Femur (tissue), 1 donor: ENCODE data around the gene TRIM13.
"Not testable (repeated sequence)": the region's sequence is repeated elsewhere in the genome, so short reads cannot be mapped to it uniquely, and the experiment has no call there.

ENCODE experiments used
- DNase-seq: peaks from one replicate; pipeline ENCODE4 v3.0.0-alpha.2; 2017

Gene TRIM13, protein sequence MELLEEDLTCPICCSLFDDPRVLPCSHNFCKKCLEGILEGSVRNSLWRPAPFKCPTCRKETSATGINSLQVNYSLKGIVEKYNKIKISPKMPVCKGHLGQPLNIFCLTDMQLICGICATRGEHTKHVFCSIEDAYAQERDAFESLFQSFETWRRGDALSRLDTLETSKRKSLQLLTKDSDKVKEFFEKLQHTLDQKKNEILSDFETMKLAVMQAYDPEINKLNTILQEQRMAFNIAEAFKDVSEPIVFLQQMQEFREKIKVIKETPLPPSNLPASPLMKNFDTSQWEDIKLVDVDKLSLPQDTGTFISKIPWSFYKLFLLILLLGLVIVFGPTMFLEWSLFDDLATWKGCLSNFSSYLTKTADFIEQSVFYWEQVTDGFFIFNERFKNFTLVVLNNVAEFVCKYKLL

DNA sequence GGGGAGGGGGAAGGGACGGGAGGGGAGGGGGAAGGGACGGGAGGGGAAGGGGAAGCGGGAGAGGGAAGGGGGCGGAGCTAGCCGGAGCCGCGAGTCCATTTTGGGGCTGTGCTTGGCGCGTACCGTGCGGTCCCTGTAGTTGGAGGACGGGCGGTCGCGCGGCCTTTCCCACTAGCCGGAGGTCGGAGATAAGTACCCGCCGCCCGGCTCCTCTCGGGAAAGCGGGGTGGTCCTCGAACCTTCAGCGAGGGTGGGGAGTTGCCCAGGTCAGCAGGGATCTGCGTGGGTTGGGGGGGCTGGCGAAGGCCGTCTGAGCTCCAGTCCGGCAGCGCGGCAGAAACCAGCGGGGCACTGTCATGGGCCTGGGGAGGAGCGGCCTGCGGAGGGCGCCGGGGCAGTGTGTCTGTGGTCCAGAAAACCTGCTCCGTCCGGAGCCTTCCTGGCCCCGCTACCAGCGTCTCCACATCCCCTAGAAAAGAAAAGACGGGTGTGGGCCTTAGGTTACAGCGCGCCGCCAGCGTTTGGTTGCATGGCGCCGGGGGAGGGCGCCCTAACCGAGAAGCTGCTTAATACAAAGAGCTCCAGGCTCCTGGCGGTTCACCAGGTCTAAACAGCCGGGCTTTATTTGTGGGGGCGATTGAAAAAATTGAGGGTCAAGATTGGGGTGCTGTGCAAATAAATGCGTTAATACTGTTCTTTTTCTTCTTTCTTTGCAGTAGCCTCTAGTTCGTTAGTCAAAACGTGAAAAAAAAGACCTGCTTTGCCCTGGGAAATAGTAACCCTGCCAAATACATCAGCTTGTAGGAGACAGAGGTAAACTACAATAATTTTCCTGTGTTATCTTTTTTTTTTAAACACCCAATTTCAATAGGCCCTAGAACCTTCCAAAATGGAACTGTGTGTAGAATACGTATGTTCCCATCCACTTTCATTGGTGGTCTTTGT lies at the start of gene TRIM13:
Gene TRIM13 (plus strand): TSS at position 92 of the 945 bp plus-strand sequence. CDS start 14,899 bp downstream, outside the sequence.
- peak; percentile 94 for DNase-seq

DNA sequence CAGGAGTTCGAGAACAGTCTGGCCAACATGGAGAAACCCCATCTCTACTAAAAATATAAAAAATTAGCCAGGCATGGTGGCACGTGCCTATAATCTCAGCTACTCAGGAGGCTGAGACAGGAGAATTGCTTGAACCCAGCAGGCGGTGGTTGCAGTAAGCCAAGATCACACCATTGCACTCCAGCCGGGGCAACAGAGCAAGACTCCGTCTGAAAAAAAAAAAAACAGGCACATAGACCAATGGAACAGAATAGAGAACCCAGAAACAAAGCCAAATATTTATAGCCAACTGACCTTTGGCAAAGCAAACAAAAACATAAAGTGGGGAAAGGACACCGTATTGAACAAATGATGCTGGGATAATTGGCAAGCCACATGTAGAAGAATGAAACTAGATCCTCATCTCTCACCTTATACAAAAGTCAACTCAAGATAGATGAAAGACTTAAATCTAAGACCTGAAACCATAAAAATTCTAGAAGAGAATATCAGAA lies 48.0 kb upstream of the TRIM13 start:
- not testable (repeated sequence) for DNase-seq

DNA sequence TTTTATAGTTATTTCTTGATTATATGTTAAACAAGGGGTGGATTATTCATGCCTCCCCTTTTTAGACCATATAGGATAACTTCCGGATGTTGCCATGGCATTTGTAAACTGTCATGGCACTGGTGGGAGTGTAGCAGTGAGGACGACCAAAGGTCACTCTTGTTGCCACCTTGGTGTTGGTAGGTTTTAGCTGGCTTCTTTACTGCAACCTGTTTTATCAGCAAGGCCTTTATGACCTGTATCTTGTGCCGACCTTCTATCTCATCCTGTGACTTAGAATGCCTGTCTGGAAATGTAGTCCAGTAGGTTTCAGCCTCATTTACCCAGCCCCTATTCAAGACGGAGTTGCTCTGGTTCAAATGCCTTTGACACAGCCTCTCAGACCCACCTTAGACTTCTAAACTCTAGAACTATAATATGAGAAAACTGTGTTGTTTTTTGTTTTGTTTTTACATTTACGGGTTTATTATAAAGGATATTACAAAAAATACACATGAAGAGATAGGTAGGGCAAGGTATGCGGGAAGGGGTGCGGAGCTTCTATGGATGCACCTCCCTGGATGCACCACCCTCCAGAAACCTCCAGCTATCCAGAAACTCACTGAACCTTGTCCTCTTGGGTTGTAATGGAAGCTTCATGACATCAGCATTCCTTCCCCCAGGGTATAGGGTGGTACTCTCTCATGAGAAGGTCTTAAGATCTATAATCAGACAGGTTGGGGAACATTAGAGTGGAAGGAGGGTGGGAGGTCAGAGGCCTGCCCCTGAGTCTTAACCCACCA lies 44.9 kb upstream of the TRIM13 start:
- DNase-seq, result no peak

DNA sequence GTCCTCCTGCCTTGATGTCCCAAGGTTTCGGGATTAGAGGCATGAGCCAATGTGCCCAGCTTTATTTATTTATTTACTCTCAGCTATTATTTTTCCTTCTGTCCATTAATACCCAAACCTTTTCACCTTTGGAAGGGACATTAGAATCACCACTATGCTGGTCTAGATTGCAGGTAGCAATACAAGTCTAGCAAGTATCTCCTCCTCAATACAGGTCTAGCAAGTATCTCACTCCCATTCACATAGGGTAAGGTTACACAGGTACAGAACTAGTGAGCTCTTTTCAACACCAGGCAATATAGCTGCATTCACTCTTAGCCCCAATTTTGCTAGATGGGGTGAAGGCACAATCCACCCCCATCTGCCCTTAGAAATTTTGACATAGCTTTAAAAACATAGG lies 43.3 kb upstream of the TRIM13 start:
- no peak for DNase-seq

DNA sequence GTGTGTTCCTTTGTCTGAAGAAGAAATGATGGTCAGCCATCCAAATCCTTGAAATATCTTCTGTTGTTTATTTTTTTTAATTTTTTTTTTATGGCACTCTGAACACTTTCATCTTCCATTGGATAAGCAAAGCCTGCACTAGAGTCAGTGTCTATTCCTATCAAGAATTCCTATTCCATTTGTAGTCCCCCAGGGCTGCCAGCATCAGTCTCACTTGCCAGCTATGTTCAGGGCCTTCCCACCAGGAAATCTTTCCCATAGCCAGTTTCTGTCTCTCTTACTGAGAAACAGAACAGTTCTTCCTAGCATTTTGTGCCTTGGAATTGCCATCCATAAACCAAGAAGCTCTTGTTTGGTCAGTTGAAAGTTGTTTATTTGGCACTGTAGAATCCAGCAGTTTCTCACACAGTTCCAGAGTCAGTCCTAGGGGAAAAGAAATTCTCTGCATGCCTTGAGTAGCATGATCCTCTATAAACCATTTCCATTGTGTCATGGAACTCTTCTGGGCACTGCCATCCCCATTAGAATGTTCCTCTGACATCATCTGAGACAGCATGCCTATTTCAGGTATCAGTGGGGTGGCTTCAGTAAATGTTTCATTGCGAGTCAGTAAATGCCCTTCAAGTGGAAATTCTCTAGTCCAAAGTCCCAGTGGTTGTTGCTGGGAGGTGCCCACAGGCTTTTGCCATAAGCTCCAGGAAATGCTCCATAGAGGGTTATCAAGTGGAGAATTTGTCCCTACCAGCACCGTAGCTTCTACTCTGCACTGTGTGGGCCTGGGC lies 42.0 kb upstream of the TRIM13 start:
- DNase-seq, result no peak

DNA sequence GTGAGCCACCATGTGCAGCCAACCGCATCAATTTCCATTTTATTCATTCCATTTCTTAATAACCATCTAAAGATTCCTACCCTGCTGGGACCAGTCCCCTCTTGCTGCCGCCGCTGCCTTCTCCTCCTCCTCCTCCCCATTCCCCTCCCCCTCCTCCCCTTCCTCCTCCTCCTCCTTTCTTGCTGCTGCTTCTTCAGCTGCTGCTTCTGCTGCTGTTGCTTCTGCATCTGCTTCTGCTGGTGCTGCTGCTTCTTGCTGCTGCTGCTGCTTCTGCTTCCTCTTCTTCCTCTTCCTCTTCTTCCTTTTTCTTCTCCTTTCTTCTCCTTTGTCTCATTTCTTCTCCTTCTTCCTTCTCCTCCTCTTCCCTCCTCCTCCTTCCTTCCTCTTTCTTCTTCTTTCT lies 40.7 kb upstream of the TRIM13 start:
- DNase-seq, result no peak

DNA sequence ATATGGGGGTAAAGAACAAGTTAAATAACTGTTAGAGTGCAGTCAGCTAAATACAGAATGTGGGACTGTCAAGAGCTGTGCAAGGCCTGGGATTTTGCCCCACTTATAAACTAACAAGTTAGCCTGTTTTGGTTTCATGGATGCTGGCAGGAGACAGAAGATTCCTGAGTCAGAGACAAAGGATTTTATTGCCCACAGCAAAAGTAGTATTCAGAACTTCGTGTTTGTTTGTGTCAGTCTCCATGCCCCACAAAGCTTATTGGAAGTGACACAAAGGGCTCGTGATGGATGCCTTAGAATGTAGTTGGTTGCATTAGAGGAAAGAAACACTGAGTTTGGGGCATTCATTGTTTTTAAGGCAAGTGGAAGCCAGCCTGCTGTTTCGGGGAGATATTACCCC lies 38.5 kb upstream of the TRIM13 start:
- no peak for DNase-seq

DNA sequence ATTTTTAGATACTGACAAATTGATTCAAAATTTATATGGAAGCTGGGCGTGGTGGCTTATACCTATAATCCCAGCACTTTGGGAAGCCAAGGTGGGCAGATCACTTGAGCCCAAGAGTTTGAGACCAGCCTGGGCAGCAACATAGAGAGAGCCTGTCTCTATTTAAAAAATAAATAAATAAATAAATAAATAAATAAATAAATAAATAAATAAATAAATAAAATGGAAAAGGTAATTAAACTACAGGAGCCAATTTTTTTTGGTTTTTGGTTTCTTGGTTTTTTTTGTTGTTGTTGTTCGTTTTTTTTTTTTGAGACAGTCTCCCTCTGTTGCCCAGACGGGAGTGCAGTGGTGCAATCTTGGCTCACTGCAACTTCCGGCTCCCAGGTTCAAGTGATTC lies 29.4 kb upstream of the TRIM13 start:
- DNase-seq, result no peak

DNA sequence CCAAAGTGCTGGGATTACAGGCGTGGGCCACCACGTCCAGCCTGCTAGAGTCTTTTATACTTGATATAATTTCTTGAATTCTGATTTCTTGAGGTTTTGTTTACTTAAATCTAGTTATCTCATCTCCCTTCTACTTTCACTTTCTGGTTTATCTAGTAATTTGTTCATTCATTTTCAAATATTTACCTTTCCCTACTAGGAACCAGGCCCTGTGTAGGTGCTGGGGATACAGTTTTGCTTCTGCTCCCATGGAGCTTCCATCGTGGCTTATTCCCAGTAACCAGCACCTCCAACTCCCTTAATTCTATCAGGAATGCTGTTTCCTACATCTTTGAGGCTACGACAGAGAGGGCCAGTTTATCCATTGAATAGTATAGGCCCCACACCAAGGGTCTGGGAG lies 24.1 kb upstream of the TRIM13 start:
- no peak for DNase-seq

DNA sequence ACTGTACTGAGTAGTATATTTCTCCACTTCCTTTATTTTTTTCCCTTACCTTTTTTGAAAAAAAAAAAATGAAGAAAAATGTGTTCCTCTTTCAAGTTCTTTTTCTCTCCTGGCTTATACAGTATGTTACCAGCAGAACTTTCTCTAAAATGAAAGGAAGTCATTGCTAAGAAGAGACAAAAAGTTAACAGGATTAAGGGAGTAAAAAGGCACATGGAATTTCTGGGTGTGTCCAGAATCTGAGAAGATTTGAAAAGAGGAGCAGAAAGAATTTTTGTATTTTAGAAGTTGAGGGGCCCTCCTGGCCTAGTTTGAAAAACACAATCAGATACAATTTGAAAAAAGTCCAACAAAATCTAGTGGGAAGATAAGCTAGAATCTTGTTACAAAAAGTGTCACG lies 21.0 kb upstream of the TRIM13 start:
- DNase-seq, result no peak

DNA sequence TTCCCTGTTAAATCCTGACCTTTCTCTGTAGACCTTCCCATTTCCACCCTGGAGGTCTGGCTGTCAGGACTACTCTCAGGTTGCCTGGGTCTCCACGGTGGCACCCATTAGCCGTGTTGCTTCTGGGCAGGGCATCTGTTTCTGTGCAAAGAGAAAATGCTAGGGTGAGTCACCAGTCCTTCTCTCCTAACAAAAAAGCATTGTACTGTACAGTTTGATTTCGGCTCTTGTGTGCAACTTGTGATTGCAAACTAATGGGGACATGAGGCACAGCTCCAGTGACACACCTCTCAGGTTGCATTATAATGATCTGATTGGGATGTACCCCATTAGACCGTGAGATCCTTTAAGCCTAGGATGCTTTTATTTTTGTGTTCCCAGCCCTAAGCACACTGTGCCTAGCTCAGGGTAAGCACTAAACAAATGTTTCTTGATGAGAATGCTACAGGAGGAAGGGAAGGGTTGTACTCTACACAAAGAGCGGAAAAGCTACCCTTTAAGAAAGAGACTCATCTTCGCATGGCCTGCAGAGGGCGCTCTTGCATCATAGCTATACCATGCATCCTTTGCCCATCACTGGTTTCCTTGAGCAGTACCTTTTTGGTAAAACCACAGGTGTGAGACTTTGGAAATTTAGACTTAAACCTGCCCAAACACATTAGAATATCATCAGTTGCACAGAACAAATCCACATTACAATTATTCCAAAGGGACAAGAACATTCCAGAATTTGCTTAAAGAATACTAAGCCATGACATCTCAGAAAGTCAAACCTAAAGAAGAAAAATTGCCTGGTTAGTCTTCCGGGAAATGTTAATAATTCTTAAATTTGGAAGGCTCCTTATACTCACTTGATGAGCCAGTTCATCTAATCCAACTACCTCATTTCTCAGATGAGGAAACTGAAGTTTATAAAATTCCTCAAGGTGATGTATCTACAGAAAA lies 20.3 kb upstream of the TRIM13 start:
- peak; percentile 67 for DNase-seq

DNA sequence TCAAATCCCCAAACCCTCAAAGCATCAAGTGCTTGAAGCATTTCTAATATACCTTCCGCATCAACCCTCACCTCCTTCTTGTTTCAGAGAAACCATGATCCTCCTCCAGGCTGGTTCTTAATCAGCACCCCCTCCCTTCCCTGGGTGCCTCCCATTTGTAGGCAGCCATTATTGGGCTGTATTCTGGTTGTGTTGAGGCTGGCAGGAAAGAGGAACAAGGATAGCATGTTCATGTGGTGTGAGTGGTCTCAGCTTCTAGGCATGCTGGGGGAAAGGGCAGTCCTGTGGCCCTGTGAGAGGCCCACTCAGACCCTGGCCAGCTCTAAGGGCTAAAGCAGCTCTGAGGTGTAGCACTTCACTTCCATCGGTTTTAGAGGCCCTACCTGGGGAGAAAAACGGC lies 18.9 kb upstream of the TRIM13 start:
- DNase-seq, result no peak

DNA sequence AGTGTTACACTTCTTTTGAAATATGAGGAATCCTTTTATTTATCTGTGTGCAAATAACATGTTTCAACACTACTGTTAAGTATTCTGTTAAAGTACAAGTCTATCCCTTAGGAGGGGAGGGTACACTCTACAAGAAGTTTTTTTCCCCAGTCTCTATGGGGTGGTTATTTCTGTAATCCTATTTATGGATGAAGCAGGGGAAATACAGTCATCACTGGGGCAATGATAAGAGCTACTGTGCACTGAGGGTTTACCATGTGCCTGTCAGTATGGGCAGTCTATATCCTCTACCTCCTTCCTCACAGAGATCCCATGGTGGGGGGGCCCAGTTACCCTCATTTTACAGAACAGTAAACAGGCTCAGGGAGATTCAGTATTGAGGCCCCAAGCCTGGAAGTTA lies 16.6 kb upstream of the TRIM13 start:
- no peak for DNase-seq

DNA sequence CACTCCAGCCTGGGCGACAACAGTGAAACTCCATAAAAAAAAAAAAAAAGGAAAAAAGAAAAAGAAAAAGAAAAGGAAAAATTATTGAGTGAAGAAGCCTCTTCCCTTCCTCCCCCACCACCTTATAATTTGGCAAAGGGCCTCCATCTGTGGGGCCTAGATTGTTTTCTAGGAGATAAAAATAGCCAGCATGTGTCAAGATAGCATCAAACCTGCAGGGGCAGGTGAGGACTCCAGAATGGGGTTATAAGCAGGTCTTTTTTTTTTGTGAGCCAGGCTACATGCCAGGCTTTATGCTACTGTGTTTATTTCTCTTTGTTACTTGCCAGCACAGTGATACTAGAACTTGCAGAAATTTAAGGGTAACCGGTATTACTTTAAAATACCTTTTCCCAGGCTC lies 11.7 kb upstream of the TRIM13 start:
- DNase-seq, result no peak

DNA sequence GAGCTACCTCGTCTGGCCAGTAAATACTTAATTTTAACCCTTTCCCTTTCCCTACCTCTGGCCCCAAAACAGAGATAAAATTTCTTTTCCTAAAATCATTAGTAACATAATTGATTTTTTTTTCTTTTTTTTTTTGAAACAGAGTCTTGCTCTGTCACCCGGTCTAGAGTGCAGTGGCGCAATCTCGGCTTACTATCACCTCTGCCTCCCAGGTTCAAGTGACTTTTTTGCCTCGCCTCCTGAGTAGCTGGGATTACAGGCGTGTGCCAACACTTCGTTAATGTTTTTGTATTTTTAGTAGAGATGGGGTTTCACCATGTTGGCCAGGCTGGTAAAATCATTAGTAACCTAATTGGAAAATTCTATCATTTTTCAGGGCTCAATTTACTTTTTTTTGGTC lies 10.4 kb upstream of the TRIM13 start:
- no peak for DNase-seq

DNA sequence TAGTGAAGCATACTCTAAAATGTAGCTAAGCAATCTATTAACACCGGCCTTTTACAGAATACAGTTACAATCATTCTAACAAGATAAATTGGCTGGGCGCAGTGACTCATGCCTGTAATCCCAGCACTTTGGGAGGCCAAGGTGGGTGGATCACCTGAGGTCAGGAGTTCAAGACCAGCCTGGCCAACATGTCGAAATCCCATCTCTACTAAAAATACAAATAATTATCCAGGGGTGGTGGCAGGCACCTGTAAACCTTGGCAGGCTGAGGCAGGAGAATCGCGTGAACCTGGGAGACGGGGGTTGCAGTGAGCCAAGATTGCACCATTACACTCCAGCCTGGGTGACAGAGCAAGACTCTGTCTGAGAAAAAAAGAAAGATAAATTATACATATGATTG lies 6.2 kb upstream of the TRIM13 start:
- DNase-seq, result not testable (repeated sequence)

DNA sequence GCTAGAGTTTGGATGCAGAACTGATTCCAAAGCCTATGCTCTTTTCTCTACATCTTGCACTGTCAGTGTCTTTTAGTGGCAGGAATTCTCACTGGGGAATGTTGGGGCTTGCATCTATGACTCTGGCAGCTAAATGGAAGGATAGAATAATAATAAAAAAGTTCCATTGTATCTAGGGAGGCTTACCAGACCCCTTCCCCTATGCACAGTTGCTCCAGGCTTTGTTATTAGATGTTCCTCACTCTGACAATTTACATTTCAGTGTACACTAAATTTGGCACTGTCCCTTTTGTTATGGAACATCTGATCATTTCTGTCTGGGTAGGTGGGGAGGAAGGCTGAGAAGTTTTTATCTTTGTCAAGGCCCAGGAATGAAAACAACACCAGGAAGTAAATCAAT lies 3.7 kb upstream of the TRIM13 start:
- no peak for DNase-seq

DNA sequence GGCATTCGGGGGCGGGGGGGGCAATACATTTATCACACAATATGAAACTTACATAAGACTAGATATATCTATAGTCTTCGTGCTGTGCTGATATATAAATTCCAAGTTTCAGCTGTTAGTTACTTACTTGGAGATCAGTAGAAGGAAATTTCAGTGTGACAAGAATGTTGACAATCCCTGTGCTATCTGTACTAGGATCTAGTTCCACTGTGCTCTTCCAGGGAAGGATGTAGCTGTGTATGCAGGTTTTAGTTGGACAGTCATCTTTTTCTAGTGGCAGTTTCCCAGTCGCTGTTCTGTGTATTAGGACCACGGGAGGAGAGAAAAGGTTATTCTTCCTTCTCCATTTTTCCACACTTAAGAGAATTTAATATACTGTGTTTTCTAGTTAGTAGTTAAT lies 3.2 kb upstream of the TRIM13 start:
- no peak for DNase-seq

DNA sequence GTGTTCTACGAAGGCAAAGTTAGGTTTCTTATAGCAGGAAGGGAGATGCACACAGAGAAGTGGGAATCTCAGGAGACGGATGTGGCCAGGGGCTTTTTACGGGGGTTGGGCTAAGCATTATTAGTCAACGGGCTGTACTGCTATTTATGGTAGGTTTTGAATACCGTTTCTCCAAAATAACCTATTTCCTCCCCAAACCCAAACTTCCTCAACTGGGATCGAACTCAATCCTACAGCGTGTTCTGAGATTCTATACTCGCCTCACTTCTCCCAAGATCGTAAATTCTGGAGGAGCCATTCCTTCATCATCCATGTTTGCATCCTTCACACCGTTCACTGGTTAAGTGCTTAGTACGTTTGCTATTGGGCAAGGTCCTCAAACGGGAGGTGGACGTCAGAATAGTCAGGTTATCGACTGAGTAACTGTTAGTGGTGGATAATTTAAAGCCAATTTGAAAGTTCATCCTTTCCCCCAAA lies 1.2 kb upstream of the TRIM13 start:
- no peak for DNase-seq

DNA sequence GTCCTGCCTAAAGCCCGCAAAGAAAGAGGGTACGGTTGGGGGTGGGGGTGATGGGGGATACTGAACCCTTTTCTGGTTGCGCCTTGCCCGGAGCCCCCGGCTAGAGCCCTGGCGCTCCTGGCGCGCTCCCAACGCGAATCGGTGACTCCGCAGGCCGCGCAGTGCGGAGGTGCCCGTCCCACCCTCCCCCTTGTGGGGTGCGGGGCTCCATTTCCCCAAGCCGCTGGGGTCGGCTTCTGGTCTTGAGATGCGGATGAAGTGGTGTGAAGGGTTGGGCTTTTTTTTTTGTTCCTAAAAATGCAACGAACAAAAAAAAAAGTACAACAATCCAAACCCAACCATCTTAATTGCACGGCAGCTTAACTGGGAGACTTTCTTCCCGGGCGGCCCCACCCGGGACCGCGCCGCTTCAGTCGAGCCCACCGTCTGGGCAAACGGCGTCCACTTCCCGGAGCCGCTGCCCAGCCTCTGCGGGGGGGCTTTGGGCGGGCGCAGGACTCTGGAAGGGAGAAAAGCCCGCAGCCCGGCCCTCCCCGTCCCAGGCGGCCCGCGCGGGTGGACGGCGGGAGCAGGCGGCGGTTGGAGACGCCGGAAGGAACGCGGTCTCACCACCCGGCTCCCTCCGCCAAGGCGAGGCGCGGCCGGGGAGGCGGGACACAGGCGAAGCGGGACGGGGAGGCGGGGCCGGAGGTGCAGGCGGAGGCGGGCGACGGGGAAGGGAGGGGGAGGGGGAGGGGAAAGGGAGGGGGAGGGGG lies 504 bp upstream of the TRIM13 start:
- peak; percentile 95 for DNase-seq
